Activated CD4-positive, alpha-beta T cell treated with anti-CD3 and anti-CD28 coated beads for 1 hour (primary cell): ENCODE results near the gene CFAP20DC.
"Not testable (repeated sequence)": the region's sequence is repeated elsewhere in the genome, so short reads cannot be mapped to it uniquely, and the experiment has no call there.

Experiments
- DNase-seq: peaks from one replicate; pipeline ENCODE4 v3.0.0-alpha.2; 2020

The CFAP20DC gene

DNA sequence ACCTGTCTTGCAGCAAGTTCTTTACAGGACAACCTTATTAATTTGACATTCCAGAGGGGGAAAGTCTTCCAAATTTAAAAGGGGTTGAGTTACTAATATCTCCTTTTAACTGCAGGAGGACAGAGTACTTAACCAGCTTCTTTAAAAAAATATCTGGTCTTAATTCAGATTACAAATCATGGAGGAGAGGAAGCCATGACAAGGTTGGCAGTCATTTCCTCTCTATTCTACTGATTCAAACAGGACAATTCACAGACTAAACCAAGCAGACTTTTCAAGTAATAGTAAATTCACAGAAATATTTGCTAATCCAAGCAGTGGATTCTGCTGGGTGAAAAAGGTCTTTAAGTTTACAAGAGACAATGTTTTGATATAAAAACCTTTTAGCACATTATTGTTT, 185.3 kb downstream of the CFAP20DC start:
- no peak for DNase-seq

DNA sequence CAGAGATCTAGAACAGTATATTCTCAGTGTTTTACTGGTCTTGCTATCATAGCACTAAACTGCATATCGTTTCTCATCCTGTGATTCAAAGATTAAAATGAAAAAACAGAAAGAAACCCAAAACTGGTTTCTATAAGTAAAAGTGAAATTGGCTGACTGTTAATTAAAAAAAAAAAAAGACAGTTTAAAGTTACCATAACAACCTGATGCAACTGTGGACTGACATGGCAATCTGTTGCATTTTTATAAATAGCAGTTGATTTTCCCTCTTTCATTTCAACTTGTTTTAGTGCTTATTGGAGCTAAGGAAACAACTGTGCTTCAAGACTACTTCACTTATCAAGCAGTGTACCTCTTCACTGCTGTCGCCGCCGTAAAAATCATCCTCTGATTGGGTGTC, 186.6 kb downstream of the CFAP20DC start:
- DNase-seq = no peak

DNA sequence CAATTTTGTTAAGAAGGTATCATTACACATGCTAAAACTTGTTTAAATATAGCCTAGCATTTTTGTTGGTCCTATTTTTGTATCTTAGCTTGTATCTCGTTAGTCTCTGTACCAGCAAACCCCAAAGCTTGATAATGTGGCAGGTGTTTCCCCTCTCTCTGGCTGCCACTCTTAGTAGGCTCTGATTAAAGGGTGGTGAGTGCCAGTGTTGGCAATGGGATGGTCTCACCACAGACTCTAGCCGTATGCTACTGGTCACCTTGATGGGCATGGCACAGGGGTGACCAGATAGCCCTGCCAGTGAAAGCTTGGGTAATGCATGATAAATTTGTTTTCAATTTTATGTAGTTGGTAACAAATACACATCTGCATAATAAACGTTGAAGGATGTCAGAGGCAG, 188.3 kb downstream of the CFAP20DC start:
- DNase-seq = no peak

DNA sequence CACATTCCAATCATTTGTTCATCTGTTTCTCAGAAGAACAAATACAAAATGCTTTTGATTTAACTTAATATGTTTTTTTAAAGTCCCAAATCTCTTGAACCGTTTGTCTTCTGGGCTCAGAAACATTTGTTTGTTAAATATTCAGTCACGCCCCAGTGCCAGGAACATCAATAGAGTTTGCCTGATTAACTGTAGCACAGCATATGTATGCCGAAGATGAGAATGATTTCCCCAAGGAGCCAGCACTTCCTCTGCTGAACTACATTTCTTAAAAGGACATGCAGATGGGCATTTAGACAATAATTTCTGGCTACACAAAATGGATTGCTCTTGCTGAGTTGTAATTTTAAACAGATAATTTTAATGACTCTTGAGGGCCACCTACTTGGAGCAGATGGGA, 191.7 kb downstream of the CFAP20DC start:
- DNase-seq = no peak

DNA sequence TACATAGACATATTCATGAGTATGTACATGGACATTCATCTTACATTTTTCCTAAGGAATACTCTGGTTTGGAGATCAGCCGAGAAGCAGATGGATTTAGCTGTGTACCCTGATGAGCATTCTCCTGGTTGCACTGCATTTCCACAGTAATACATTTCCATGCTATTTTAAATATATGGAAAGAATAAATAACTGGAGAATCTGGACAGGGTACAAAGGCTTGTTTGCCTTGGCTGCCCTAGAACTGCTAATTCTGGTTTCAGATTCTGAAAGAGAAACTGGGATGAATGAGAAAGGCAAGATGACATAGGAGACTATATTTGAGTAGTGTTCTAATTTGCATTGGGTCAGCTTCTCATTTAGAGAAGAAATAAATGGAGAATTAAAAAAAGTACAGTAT, 192.4 kb downstream of the CFAP20DC start:
- no peak for DNase-seq

DNA sequence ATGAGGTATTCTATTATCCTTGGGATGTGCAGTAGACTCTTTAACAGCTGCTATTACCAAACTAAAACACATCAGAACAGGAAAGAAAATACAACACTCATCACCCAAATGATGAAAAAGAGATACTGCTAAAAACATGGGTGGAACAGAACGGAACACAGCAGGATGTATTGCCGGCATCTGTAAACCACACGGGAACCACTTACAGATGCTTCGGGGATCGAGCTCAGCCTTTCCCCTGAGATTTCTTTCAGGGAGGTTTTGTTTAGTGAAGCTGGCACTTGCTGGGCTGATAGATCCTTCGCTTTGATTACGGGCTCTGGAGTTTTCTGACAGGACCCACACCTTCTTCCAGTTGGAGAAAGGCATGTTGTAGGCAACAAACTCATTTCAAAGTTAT, 201.0 kb downstream of the CFAP20DC start:
- DNase-seq = no peak

DNA sequence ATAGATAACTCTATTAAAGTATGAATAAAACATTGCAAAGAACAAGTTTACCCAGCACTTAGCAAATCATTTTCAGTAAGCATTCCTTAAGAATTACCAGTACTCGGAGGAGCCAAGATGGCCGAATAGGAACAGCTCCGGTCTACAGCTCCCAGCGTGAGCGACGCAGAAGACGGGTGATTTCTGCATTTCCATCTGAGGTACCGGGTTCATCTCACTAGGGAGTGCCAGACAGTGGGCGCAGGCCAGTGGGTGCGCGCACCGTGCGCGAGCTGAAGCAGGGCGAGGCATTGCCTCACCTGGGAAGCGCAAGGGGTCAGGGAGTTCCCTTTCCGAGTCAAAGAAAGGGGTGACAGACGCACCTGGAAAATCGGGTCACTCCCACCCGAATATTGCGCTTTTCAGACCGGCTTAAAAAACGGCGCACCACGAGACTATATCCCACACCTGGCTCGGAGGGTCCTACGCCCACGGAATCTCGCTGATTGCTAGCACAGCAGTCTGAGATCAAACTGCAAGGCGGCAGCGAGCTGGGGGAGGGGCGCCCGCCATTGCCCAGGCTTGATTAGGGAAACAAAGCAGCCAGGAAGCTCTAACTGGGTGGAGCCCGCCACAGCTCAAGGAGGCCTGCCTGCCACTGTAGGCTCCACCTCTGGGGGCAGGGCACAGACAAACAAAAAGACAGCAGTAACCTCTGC, 207.6 kb downstream of the CFAP20DC start:
- DNase-seq = not testable (repeated sequence)

DNA sequence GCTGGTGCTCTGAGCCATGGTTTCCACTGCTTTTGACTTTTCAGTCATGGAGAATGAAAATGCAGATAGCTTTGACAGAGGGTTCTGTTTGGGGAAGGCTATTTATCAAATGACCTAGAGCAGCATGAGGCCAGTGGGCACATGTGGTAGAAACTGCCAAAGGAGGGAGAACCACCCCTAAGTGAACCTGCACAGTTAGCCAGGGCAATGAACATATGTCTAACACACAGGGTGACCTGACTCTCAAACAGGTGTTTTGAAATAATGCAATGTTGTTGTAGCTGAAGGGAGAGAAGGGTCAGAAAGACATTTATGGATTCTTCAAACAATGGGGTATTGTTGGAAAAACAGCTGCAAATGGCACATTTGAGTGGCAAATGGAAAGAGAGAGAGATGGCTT, 208.9 kb downstream of the CFAP20DC start:
- DNase-seq = no peak

DNA sequence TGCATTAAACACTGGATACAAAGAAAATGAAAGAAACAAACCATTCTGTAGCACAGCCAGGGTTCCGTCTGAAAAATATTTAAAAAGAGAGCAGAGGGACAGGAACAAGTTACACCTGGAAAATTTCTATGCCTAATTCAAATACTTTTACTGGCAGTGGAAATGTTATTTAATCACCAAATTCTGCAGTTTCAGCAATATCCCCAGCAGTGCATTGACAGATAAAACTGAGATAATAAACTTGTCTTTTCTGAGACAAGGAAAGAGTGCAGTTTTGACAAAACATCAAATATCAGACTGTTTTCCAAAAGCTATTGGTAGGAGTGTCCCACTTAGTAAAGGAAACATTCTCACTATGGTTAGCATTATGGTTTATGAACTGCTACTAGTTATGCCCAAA, 209.9 kb downstream of the CFAP20DC start:
- no peak for DNase-seq

DNA sequence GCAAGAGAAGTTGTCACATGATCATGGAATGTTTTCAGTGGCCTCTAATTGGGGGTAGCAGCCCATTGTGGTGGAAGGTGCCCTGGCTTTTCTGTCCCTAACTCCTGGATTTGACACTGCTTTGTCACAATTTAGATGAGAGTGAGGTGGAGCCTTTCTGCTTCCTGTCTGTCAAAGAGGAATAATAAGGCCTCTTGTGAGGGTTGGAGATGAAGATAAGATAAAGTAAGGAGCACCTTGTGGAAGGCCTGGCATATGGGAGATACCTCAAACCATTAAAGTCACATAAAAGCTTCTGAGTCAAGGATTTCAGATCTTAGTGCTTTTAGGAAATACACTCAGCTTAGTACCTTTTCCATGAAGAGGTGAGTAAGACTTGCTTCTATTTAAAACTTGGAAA, 210.6 kb downstream of the CFAP20DC start:
- no peak for DNase-seq

DNA sequence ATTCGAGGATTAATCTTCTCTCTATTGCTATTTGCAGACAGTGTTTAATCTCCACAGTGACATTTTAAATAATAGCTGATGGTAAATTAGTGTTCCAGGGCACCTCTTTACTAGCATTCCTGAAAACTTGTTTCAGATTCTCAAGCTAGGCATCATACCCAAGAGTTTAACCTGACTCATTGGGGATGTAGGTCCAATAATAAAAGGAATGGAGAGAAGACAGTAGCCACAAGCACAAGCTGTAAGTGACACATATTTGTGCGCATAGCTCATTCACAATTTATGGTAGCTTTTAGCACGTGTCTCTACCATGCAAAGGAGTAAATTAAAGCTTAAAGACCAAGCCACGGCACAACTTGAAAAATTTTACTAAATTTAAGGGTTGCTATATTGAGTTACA, 212.0 kb downstream of the CFAP20DC start:
- DNase-seq = no peak

DNA sequence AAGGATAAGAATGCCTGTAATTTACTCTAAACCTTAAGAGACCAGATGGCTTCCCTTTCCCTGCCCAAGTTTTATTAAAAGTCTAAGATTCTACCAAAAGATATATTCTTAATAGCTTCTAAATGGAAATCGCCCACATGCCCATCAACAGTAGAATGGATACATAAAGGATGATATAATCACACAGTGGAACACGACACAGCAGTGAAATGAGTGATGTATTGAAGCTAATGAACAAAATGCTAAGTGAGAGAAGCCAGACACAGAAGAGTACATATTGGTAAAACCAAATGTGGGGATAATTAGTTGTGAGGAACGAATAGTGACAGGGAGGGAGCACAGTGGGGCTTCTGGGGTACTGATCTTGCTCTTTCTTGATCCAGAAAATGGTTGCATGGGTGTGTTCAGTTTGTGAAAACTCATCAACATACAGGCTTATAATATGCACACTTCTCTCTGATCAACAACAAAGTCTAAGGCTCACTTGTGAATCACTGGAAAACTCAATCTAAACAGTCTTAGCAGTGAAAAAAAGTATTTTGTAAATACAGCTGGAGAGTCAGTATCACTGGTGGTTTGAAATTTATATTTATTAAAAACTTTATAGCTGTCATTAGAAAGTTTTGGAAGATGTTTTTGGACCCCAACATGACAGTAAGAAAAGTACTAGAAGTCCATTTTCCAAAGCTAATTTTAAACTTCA, 212.5 kb downstream of the CFAP20DC start:
- DNase-seq = no peak

DNA sequence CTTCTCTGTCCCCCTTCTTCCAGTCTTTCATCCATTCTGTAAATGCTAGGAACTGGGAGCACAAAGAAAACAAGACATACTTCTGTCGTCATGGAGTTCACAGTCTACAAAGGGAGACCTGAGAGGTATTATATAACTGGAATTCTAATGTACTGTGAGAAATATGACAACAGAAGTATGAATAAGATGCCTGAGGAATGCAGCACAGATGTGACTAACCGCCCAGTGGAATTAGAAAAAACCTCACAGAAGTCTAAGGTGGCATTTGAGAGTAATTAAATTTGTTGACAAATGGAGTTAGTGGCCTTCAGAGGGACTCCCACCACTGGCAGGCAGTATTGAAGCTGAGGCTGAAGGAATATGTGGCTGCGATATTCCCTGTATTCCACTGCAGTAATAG, 214.7 kb downstream of the CFAP20DC start:
- DNase-seq = no peak

DNA sequence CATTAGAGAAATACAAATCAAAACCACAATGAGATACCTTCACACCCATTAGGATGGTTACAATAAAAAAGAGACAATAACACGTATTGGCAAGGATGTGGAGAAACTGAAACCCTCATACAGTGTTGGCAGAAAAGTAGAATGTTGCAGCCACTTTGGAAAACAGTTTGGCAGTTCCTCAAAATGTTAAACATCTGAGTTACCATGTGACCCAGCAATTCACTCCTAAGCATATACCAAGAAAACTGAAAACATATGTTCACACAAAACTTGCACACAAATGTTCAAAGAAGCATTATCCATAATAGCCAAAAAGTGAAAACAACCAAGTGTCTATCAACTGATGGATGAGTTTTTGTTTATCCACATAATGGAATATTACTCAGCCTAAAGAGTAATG, 216.3 kb downstream of the CFAP20DC start:
- no peak for DNase-seq

DNA sequence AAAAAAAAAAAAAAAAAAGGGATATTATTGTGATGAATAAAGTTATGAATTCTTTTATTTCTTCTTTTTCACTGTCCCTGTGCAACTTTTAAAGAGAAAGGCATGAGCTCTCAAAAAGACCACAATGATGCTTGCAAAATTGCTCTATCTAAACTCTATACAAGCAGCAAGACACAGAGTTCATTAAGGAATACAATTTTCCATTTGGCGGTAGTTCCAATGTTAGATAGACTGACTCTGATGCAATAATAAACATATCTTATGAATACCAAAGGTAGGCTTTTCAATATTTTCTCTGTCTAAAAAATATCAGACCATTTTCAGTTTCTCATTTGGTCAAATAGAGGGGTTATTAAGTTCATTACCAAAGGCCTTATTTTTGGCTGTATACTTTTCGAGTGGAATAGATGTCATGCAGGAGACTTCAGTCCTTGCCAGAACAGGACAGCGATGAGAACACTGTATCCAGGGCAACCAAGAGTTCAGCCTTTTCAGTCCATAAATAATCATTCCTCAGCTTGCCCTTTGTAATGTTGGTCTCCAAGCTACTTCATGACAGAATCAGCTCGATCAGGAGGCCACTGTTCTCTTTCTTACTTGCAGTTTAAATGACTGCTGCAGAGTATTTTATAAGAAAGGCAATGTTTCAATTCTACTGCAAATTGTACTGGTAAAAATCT, 220.4 kb downstream of the CFAP20DC start:
- no peak for DNase-seq

DNA sequence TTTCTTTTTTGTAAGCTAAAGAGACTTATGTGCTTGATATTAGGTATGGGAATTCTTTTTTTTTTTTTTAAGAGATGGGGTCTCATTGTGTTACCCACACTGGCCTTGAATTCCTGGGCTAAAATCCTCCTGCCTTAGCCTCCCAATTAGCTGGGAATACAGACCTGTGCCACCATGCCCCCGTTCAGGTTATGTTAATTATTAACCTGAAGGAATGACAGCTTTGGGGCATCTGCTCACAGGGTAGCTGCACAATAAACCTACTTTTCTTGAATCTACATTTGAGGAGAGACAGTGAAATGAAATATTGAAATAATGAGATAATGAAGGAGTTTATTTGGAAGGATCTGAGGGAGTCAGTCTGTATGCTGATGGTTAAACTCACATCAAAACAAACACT, 225.0 kb downstream of the CFAP20DC start:
- DNase-seq = no peak

DNA sequence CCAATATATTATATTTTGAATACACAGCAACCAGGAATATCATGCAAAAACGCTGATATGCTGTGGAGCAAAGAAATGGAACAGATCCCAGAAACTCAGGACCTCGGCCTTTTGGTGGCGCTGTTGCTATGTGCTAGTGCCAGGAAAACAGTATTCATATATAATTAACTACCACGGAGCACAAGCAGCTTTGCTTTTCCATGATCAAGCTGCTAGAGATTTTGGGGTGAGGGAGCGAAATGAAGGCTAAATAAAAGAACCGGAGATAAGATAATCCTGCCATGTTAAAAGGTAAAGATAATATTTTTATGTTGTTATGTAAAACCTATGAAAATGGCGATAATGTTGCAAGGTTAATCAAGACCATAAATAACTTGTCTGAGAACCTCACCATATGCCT, 225.5 kb downstream of the CFAP20DC start:
- DNase-seq = no peak

DNA sequence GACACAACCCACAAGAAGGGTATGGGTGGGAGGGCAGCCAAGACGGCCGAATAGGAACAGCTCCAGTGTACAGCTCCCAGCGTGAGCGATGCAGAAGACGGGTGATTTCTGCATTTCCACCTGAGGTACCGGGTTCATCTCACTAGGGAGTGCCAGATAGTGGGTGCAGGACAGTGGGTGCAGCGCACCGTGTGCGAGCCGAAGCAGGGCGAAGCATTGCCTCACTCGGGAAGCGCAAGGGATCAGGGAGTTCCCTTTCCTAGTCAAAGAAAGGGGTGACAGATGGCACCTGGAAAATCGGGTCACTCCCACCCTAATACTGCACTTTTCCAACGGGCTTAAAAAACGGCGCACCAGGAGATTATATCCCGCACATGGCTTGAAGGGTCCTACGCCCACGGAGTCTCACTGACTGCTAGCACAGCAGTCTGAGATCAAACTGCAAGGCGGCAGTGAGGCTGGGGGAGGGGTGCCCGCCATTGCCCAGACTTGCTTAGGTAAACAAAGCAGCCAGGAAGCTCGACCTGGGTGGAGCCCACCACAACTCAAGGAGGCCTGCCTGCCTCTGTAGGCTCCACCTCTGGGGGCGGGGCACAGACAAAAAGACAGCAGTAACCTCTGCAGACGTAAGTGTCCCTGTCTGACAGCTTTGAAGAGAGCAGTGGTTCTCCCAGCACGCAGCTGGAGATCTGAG, 243.1 kb downstream of the CFAP20DC start:
- not testable (repeated sequence) for DNase-seq

DNA sequence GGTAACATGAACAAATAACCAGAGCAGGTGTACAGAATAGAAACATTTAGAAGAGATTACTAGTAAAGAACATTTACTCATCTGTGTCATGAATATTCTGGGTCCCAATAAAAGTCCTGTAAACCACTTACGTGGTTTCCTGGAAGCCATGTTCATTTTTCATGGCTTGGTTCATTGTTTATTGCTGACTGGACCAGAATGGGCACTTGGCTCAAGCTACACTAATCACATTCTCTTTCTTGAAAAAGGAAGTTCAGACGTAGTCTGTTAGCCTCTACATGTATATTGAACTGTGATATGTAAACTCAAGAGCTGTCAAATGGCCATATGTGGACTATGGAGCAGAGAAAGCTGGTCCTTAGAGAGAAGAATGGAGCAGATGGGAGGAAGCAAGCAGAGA, 244.9 kb downstream of the CFAP20DC start:
- DNase-seq = no peak

DNA sequence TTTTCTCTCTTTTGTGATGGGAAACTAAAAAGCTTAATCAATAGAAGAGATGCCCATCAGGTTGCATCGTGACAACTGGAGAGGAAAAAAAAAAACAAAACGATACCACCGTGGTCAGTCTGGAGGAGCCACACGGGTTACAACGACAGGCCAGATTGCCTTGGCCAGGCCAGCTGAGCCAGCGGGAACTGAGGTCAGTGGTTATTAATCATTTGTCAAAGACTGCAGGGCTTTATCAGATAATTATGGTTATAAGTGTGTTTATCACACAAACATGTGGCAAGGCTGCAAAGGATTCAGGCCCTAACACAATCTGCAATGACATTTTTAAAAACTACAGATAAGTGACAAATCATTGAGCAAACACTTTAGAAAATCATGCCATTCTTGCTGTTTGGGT, 248.3 kb downstream of the CFAP20DC start:
- DNase-seq = no peak

DNA sequence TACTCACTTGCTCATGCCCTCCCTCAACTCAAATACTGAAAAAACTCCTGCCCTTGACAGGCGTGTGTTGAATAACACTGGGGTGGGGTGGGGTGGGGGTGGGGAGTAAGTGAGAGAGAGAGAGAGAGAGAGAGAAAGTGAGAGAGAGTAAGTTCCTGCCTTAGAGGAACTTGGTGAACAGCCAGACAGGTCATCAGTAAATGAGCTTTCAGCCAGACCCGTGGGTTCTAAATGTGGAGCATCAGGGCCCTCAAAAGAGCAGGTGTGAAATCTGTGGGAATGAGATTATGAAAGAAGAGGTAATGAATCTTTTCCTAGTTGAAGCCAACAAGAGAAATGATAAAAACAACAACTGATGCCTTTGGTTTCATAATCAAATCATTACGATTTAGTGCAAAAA, 248.9 kb downstream of the CFAP20DC start:
- DNase-seq = no peak

DNA sequence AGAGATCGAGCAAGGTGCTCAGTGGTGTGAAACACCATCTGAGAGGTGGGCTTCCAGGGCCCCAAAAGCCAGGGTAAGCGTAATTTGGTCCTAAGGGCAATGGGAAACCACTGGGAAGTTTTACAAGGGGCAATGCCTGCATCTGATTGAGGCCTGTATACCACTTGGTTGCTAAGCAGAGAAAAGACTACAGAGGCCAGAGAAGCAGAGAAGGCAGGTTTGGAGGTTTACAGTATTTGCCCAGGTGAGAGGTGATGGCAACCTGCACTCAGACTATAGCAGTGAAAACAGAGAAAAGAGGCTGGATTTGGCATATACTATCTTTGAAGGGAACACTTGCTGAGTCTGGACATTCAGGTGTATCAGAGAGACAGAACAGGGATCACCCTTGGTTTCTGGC, 249.8 kb downstream of the CFAP20DC start:
- no peak for DNase-seq

DNA sequence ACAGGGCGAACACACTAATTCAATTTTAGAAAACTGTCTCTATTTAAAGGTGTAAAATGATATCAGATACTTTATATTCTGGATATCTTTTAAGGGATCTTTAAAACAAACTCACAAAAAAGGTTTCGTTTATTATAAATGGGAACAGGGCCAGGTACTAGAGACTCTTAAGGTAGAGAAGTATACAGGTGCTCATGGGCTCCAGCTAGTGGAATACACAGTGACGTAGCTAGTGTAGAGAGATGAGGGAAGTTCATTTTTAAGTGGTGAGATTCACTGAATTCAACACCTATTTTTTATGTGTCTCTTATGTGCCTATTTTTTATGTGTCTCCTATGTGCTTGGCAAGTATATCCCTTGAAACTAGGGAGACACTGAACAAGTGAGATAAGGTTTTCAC, 250.6 kb downstream of the CFAP20DC start:
- DNase-seq = no peak

DNA sequence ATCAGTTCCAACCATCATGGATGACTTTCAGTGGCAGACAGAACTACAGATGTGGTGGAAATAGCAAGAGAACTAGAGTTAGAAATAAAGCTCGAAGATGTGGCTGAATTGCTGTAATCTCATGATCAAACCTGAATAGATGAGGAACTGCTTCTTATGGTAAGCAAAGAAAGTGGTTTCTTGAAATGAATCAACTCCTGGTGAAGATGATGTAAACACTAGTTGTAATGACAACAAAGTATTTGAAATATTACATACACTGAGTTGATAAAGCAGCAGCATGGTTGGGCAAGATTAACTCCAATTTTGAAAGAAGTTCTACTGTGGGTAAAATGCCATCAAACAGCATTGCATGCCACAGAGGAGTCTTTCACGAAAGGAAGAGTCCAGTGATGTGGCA, 251.5 kb downstream of the CFAP20DC start:
- no peak for DNase-seq
